NCI-H446 (cell line): ENCODE results near the gene KRTAP2-1.
"Not testable (repeated sequence)": the region's sequence is repeated elsewhere in the genome, so short reads cannot be mapped to it uniquely, and the experiment has no call there.

ENCODE experiments used
- DNase-seq, 2 experiments: peaks; one replicate each; lab custom pipeline; 2025; lab: John Stamatoyannopoulos, UW

KRTAP2-1 gene

DNA sequence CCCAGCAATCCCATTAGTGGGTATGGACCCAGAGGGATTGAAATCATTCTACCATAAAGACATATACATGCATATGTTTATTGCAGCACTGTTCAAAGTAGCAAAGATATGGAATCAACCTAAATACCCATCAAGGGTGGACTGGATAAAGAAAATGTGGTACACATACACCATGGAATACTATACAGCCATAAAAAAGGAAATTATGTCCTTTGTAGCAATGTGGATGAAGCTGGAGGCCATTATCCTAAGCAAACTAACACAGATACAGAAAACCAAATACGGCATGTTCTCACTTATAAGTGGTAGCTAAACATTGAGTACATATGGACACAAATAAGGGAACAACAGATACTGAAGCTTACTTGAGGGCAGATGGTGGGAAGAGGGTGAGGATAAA, 10.4 kb upstream of the KRTAP2-1 start:
- no peak for DNase-seq

DNA sequence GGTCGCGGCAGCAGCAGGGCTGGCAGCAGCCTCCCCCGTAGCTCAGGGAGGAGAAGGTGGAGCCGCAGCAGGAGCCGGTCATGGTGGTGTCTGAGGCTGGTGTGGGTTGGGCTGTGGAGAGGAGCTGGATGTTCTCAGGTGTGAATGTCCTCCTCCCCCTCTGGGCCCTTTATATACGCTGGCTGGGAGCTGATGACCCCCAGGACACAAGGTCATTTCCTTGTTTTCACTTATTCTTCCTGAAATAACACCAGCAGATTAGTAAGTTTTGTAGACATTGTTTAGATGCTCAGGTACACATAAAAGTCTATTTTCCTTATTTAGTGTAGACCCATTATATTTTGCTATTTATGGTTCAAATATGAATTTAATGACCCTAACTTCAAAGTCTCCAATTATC, 8.0 kb upstream of the KRTAP2-1 start, which contains the start of gene KRTAP2-2:
Gene KRTAP2-2, minus strand, starts transcription at position 101 of the 400 bp plus-strand sequence. Its CDS starts 19 bp downstream, at position 82.
- DNase-seq: not testable (repeated sequence)

DNA sequence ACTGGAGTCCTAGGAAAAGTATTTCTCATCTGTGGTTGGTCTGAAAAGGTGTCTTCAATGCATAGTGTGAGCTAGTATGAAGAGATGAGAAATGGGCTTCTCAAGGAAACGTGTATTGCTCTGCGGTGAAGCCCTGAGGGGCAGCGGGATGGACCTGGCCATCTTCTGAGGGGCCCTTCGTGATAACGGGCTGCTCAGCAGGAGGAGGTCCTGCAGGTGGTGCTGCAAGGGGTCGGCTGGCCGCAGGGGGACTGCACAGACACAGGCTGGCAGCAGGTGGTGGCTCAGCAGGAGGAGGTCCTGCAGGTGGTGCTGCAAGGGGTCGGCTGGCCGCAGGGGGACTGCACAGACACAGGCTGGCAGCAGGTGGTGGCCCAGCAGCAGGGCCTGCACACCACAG, 7.4 kb upstream of the KRTAP2-1 start:
- DNase-seq: not testable (repeated sequence)

DNA sequence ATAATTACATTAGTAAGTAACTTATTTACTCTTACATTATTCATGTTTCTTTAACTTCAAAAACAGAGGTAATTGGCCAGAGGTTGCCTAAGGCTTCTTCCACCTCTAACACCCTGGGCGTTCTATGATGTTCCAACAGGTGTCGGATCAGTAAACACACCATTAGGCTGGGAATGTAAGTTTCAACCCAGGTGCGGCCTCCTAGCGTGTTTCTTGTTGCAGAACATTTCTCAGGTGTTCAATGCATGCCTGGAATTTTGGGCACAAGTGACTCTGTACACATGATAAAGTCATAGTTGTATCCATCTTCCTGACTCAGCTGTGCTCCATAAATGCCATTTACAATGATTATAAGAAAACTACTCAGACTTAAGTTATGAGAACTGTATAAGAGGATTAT, 6.9 kb upstream of the KRTAP2-1 start:
- DNase-seq: no peak

DNA sequence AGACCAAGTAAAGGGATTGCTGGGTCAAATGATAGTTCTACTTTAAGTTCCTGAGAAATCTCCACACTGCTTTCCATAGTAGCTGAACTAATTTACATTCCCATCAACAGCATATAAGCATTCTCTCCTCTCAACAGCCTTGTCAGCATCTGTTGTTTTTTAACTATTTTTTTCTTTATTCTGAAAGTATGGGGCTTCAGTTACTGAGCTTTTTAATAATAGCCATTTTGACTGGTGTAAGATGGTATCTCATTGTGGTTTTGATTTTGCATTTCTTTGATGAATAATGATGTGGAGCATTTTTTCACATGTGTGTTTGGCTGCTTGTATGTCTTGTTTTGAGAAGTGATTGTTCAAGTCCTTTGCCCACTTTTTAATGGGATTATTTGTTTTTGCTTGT, 5.5 kb upstream of the KRTAP2-1 start:
- no peak for DNase-seq

DNA sequence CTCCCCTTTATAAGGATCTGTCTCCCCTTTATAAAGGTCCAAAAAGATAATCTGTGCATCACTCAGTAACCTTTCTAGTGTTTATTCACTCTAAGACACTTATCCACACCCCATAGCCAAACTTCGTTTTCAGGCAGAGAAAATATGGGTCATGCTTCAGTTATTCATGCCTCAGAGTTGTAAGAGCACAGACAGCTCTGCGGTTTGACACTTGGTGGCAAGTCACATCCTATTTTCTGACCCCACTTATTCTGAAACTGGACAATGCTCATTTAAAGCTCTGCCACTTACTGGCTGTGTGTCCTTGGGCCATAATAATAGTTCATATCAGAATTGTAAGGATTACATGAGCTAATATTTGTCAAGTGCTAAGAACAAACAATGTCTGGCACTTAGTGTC, 2.0 kb upstream of the KRTAP2-1 start:
- DNase-seq: no peak

DNA sequence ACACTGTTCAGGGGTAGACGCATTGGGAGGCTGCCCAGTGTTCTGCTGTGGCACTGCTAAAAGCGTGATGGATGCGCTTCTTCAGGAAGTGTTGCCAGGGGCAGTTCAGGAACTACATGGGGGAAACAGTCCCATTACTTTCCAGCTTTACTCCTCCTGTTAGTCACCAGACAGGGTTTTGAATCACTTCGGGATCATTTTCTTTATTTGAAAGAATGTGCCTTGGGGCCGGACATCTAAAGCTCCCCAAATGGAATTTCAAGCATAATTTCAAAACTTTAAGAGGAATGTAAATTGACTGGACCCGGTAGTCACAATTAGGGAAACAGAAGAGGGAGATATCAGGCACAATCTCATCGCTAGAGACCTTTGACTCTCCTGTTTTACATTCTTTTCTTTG, 1.3 kb upstream of the KRTAP2-1 start:
- DNase-seq: no peak

DNA sequence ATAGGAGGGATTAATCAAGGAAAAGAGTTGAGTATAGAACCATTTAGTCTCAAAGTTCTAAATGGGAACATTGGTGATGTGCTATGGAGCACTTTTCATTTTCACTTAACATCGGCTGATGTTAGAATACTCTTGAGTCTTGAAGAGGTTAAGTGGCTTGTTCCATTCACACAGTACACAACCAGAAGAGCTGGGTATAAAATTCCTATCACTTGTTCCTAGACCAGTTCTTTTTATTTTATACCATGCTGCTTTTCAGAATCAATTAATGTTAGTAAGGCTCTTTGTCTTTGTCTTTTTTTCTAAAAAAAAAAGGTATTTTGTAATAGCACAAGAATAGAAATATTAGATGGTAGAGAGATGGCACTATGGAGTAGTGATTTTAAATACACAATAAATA, 4.2 kb downstream of the KRTAP2-1 start:
- no peak for DNase-seq

DNA sequence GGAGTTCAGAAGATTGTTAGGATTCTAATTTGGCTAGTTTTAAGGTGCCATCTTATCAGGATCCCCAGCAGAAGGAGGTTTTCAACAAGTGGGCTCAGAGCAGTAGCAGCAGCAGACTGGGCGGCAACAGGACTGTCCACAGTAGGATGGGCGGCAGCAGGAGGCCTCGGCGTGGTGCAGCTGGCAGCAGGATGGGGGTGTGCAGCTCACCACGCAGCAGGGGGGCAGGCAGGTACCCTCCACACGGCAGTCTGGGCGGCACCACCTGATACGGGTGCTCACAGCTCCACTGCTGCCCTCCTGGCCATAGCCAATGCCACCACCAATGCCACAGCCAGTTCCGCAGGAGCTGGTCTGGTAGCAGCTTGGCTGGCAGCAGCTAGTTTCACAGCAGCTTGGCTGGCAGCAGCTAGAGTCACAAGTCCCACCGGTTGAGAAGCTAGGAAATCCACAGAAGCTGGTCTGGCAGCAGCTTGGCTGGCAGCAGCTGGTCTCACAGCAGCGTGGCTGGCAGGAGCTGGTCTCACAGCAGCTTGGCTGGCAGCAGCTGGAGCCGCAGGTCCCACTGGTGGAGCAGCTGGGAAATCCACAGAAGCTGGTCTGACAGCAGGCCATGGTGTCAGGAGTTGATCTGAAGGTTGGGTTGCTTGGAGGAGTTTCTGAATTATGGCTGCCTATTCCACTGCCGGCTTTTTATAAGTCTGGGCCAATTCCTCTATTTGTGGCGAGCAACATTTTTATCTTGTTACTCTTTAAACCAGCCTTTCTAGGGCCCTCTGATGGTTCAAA, 6.1 kb downstream of the KRTAP2-1 start, which contains the start of gene KRTAP1-1:
Gene KRTAP1-1, minus strand, starts transcription at position 668 of the 789 bp plus-strand sequence. Its CDS starts 53 bp downstream, at position 615.
- DNase-seq: peak in 1 of 2 experiments; percentile 11

DNA sequence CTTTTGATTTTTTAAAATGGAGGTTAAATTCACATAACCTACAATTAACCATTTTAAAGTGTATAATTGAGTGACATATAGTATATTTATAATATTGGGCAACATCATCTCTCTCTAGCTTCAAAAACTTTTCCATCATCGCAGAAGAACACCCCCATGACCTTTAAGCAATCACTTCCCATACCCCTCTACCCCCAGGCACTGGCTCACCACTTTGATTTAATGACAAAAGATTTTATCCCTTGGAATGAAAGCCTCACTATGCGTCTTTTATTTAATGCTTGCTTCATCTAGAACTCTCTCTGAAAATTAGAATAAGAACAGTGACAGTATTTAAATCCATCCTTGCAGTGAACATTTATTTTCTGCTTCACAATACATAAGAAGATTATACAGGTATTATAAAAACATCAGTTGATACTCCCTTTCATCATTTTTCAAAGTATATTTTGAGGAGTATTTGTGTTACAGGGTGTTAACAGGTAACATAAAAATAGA, 9.2 kb downstream of the KRTAP2-1 start:
- DNase-seq: no peak

DNA sequence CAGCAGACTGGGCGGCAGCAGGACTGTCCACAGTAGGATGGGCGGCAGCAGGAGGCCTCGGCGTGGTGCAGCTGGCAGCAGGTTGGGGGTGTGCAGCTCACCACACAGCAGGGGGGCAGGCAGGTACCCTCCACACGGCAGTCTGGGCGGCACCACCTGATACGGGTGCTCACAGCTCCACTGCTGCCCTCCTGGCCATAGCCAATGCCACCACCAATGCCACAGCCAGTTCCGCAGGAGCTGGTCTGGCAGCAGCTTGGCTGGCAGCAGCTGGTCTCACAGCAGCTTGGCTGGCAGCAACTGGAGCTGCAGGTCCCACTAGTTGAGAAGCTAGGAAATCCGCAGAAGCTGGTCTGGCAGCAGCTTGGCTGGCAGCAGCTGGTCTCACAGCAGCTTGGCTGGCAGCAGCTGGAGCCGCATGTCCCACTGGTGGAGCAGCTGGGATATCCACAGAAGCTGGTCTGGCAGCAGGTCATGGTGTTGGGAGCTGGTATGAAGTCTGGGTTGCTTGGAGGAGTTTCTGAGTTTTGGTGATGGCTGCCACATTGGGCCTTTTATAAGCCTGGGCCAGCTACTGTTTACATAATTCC, 12.7 kb downstream of the KRTAP2-1 start, which contains the start of gene KRTAP1-3:
Gene KRTAP1-3, minus strand, starts transcription at position 529 of the 590 bp plus-strand sequence. Its CDS starts 53 bp downstream, at position 476.
- not testable (repeated sequence) for DNase-seq

DNA sequence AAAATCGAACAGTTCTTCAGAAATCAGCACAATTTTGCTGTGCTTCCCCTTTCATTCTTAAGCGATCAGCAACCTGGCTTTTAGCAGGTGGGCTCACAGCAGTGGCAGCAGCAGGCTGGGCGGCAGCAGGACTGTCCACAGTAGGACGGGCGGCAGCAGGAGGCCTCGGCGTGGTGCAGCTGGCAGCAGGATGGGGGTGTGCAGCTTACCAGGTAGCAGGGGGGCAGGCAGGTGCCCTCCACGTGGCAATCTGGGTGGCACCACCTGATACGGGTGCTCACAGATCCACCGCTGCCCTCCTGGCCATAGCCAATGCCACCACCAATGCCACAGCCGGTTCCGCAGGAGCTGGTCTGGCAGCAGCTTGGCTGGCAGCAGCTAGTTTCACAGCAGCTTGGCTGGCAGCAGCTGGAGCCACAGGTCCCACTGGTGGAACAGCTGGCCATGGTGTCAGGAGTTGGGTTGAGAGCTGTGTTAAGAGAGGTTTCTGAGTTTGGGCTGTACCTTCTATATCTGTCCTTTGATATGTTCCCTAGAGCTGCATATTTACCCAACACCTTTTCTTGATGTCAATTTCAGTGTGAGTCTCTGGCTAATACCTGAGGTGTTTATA, 17.4 kb downstream of the KRTAP2-1 start, which contains the start of gene KRTAP1-4:
Gene KRTAP1-4, minus strand, starts transcription at position 563 of the 613 bp plus-strand sequence. Its CDS starts 117 bp downstream, at position 446.
- no peak for DNase-seq

DNA sequence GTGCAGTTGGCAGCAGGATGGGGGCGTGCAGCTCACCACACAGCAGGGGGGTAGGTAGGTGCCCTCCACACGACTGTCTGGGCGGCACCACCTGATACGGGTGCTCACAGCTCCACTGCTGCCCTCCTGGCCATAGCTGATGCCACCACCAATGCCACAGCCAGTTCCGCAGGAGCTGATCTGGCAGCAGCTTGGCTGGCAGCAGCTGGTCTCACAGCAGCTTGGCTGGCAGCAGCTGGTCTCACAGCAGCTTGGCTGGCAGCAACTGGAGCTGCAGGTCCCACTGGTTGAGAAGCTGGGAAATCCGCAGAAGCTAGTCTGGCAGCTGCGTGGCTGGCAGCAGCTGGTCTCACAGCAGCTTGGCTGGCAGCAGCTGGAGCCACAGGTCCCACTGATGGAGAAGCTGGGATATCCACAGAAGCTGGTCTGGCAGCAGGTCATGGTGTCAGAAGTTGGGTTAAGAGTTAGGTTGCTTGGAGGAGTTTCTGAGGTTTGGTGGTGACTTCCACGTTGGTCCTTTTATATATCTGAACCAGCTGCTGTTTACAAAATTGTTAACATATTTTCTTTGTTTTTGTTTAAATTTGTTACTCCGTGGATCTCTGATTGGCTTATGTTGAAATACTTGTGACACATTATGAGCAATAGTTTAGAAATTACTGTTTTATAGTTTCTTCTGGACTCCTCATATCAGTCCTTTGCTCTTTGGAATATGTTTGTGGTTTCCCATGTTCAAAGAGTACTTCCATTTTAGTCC, 20.2 kb downstream of the KRTAP2-1 start, which contains the start of gene KRTAP1-5:
Gene KRTAP1-5, minus strand, starts transcription at position 494 of the 757 bp plus-strand sequence. Its CDS starts 53 bp downstream, at position 441.
- no peak for DNase-seq

DNA sequence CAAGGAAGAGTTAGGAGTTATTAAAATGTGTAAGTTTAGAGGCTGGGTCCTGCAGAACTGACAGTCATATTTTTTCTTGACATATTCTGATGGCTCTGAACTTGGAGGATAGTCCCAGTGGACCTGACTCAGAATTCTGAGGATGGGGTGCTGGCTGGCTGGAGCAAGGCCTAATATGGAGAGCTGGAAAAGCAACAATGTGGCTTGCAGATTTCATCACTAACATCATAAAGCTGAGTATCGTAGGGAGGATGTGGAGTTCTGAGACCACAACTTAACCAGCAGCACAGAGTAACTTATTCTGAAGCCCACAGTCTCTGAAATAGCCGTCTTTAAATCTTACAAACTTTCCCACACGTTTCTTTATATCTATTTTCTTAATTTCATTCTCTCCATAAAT, 22.4 kb downstream of the KRTAP2-1 start:
- DNase-seq: no peak

DNA sequence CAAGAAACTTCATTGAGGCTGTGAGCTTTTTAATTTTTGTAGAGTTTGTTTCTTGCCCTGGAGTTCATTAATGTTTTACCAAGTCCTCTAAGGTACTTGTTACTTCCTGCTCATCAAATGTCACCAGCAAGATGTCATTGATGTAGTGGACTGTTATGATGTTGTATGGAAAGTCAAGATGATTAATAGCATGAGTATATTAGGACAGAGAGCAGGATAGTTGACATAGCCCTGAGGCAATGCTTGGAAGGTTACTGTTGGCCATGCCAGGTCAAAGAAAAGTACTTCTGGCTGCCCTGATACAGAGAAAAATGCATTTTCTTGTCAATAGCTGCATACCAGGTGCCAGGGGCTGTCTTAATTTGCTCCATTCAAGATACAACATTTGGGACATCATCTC, 26.8 kb downstream of the KRTAP2-1 start:
- DNase-seq: no peak

DNA sequence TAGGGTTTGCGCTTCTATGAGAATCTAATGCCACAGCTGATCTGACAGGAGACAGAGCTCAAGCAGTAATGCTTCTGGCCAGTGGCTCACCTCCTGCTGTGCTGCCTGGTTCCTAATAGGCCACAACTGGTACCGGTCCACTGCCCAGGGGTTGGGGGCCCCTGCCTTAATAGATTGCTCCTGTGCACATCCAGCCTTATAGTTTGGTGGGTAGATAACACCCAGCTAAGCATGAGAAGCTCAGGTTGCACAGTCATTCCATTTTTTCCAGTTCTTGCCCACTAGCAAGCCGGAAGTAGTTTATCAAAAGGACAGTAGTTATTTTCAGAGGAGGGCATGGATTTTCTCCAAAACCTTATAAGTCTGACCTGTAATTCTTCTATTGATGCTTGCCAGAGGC, 27.7 kb downstream of the KRTAP2-1 start:
- DNase-seq: no peak

DNA sequence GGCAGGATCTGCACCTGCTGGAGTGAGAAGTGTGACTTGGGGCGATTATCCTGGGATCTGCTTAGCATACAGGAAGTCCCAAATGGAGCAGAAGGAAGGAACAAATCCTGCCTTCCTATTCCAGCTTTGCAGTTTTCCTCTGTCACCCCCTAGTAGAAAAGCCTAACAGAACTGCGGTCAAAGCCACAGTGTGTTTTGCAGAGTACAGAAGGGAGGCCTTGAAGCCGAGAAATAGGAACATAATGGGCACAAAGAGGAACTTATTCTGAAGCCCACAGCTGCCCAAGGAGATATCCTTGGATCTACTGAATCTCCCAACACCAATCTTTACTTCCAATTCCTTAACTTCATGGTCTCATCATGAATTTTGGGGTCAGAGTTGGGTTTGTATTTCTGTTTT, 28.6 kb downstream of the KRTAP2-1 start:
- no peak for DNase-seq

DNA sequence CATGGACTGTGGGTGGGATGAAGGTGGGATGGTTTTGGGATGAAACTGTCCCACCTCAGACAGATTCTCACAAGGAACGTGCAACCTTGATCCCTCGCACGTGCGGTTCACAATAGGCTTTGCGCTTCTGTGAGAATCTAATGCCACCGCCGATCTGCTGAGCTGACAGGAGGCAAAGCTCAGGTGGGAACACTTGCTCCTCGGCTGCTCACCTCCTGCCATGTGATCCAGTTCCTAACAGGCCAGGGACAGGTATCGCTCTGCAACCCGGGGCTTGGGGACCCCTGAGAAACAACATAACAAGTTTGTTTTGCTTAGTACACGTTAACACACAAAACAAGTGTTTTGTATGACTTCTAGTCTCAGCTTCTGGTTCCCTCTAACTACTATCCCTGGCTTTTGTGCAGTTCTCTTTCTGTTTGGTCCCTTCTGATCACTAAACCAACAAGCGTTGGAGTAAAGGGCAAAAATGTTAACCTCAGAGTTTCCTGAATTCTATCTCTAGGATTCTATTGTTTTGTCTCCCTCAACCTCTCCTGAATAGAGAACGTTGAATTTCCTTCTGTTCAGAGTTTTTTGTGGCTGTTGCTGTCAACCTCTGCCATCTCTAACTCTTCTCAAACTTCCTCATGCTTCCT, 30.4 kb downstream of the KRTAP2-1 start:
- DNase-seq: no peak

DNA sequence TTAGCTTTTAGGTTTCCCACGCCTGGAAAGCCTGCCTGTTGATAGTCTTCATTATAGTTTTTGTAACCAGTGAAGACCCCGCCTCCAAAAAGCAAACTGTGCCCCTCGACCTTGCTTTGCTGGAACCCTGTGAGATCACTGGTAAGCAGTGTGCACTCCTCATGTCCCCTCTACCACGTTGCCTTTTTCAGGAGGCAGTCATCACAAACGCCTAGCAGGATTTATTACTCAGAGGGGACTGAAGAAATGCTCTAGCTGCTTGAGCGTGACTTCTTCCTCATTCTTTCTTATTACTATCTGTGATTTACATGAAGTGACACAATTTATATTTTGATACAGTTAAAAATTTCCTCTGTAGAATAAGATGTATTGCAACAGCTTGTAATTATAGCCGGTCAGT, 31.7 kb downstream of the KRTAP2-1 start:
- DNase-seq: no peak

DNA sequence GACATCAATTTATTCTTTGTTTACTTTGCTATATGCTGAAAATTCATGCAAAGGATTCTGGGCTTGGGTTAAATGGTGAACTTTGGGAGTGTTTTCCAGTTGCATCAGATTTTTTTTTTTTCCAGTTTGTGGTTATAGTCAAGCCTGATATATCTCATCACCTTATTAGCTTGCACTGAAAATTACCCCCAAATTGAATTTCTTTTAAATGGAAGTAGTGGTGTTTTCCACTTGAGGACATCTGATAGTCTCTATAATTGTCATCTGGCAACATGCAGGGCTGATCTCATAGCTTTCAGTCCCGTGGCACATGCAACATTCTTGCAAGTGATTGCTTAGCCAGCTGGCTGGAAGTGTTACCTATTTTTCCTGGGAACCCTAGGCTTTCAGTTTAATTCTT, 33.5 kb downstream of the KRTAP2-1 start:
- no peak for DNase-seq

DNA sequence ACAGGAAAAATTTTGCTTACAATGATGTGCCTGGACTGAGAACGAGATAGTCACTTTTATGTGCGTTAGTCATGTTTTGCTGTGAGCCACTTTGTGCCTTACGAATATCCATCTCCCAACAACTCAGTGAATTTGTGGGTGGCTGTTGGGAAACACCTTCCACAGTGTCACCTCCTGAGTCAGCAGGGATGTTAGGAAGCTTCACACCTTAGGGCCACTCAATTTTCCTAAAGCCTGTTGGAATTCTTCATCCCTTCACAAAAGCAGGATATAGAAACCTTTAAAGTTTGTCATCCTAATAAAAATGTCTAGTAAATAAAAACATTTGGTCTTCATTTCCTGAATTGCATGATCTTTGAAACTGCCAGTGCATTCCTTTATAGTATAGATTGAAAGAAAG, 33.9 kb downstream of the KRTAP2-1 start:
- DNase-seq: no peak
